Thyroid gland (tissue), 4 donors: ENCODE results near the gene MYT1. TPM values are rescaled to one million over a fixed set of nuclear protein-coding genes. Genes with fewer than 3 reads are reported as not detected.

Experiments
- DNase-seq, 2 donors: peaks; one replicate each; pipeline ENCODE4 v3.0.0-alpha.2; 2019
- H3K27ac ChIP-seq, 3 donors: fragments of 200-600 bp; sonication (generic); 1 replicate in 2 of 3; 2 replicates in 1 of 3; pipeline ENCODE4 v1.5.1; 2016 to 2019; ENCODE audit warnings: mild to moderate bottlenecking in 1 of 3, moderate library complexity in 1 of 3
- H3K27me3 ChIP-seq: fragments of 200-600 bp; sonication (generic); one replicate; pipeline ENCODE4 v1.5.1; 2019
- H3K36me3 ChIP-seq, 2 donors: fragments of 200-600 bp; sonication (generic); one replicate each; pipeline ENCODE4 v1.5.1; 2016 to 2019
- H3K4me1 ChIP-seq, 2 donors: fragments of 200-600 bp; sonication (generic); one replicate each; pipeline ENCODE4 v1.5.1; 2017 to 2019
- H3K4me3 ChIP-seq, 3 donors: fragments of 200-600 bp; sonication (generic); replicated peaks in 1 of 3; 1 replicate in 2 of 3; 2 replicates in 1 of 3; pipeline ENCODE4 v1.5.1; 2016; ENCODE audit warnings: mild to moderate bottlenecking in 1 of 3
- H3K9me3 ChIP-seq: fragments of 200-600 bp; sonication (generic); one replicate; pipeline ENCODE4 v1.5.1; 2017
- CTCF ChIP-seq, 6 experiments: fragments of 200-600 bp in 3 of 6; fragments of 450-650 bp in 3 of 6; sonication (generic) in 3 of 6; IDR thresholded peaks; one replicate each; pipeline ENCODE4 v1.5.1; 2016 to 2019; ENCODE audit warnings: antibody characterized with exemption in 6 of 6, mild to moderate bottlenecking in 2 of 6, inconsistent platforms in 1 of 6, moderate library complexity in 1 of 6
- POLR2A ChIP-seq, 2 donors: fragments of 450-650 bp; IDR thresholded peaks; one replicate each; pipeline ENCODE4 v1.6.1; 2017; ENCODE audit warnings: antibody characterized with exemption in 2 of 2, mild to moderate bottlenecking in 2 of 2, moderate library complexity in 1 of 2
- WGBS, 2 donors: methylation state at CpG; one replicate each; pipeline ENCODE4 v1.1.5; 2017; 5-methylcytosine and 5-hydroxymethylcytosine counted together
- intact Hi-C: fragments of 100-400 bp; cut with DNase I; formaldehyde crosslinking; loops from one replicate; pipeline ENCODE4 v1.15.1; 2023
- total RNA-seq, 4 donors: library from RNA; depleted of rRNA; stranded (reverse); fragments of >200 nt; gene quantifications; one replicate each; pipeline ENCODE4 v1.2.3, GENCODE V29; 2016

Gene MYT1
- total RNA-seq, 4 donors from 2014 or later: 0.42 to 1.8 (median 1.1) TPM

DNA sequence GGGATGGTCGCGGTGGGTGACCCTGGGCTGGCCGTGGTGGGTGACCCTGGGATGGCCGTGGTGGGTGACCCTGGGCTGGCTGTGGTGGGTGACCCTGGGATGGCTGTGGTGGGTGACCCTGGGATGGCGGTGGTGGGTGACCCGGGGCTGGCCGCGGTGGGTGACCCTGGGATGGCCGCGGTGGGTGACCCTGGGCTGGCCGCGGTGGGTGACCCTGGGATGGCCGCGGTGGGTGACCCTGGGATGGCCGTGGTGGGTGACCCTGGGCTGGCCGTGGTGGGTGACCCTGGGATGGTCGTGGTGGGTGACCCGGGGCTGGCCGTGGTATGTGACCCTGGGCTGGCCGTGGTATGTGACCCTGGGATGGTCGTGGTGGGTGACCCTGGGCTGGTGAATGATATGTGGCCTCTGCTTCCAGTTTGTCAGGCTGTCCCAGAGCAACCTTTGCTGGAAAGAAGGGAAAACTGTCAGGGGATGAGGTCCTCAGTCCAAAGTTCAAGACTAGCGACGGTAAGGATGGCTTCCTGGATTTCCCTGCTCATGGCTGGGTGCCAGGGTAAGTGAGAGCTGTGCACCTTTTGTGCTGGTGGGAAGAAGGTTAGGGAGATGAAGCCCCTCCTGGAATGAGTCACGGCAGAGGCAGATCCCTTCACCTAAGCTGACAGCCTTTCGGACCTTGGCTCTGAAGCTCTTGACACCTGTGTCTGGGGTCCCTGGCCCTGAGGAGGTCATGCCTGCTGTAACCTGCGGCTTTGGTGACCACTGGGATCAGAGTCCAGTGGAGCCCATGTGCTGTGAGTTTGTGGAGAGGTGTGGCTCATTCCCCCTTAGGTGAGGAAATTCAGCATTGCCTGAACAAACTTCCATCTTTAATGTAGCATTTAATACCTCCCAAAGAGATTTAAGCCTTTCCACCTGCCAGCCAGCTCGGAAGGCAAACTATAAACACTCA lies 72.2 kb downstream of the MYT1 start:
- intact Hi-C loops: no loop called here
- H3K27ac ChIP-seq: no peak overlapping the region
- H3K27me3 ChIP-seq: no peaks in the 10 kb centered on the region
- 90 to 94% methylated on average over 7 to 13 of the region's 27 CpGs for WGBS, 2 donors
- no peak for TF ChIP-seq POLR2A (IDR thresholded peaks at IDR 0.05)
- no peak for TF ChIP-seq CTCF (IDR thresholded peaks at IDR 0.05)
- H3K4me3 ChIP-seq: no peak overlapping the region
- peaks cover 0 to 16% of the 10 kb centered on the region in 2 donors for H3K4me1 ChIP-seq
- no peak for DNase-seq
- no peaks in the 10 kb centered on the region for H3K9me3 ChIP-seq
- no peaks in the 10 kb centered on the region for H3K36me3 ChIP-seq

GRCh38 chr20:64237316-64237715 lies 73.1 kb downstream of the MYT1 start:
- no peak overlapping the region for H3K27ac ChIP-seq
- TF ChIP-seq CTCF (IDR thresholded peaks at IDR 0.05) (no peak), POLR2A (IDR thresholded peaks at IDR 0.05) (no peak)
- H3K9me3 ChIP-seq: no peaks in the 10 kb centered on the region
- peaks cover 0 to 15% of the 10 kb centered on the region in 2 donors for H3K4me1 ChIP-seq
- intact Hi-C loops: no loop called here
- no peaks in the 10 kb centered on the region for H3K36me3 ChIP-seq
- DNase-seq: no peak
- H3K4me3 ChIP-seq: no peak overlapping the region
- no peaks in the 10 kb centered on the region for H3K27me3 ChIP-seq
- 93 to 96% methylated on average over 16 to 17 of the region's 17 CpGs for WGBS, 2 donors

DNA sequence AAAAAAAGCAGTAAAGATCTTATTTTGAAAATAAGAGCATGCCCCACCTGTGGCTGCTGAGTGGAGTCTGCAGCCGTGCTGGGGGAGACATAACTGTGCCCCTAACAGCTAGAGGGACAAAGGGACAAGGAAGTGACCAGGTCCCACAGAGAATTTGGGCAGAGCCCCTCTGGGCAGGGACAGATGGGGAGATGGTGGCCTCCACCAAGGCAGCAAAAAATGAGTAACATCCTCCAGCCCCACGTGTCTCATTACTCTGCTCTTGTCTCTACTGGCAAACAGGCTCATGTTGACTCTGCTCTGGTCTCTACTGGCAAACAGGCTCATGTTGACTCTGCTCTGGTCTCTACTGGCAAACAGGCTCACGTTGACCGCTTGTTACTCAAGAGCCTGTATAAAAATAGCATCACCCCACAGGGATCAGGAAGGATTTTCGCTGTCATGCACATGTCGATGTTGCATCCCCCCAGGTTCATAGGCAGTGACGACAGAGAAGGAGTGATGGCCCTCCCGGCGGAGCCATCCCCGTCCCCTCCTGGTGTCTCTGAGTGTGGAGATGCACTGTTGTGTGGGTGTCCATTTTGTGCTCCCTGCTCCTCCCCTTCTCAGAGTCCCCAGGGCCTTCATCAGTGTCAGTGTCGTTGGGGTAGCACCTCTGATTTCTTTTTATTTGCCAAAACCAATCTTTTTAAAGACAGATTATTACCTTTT lies 74.0 kb downstream of the MYT1 start:
- no peaks in the 10 kb centered on the region for H3K9me3 ChIP-seq
- no peak overlapping the region for H3K4me3 ChIP-seq
- H3K4me1 ChIP-seq: peaks cover 0 to 9% of the 10 kb centered on the region in 2 donors
- TF ChIP-seq CTCF (IDR thresholded peaks at IDR 0.05): no peak
- TF ChIP-seq POLR2A (IDR thresholded peaks at IDR 0.05): no peak
- 78 to 80% methylated on average over 11 of the region's 11 CpGs for WGBS, 2 donors
- intact Hi-C loops: no loop called here
- H3K27me3 ChIP-seq: no peaks in the 10 kb centered on the region
- no peak overlapping the region for H3K27ac ChIP-seq
- H3K36me3 ChIP-seq: no peaks in the 10 kb centered on the region
- no peak for DNase-seq

DNA sequence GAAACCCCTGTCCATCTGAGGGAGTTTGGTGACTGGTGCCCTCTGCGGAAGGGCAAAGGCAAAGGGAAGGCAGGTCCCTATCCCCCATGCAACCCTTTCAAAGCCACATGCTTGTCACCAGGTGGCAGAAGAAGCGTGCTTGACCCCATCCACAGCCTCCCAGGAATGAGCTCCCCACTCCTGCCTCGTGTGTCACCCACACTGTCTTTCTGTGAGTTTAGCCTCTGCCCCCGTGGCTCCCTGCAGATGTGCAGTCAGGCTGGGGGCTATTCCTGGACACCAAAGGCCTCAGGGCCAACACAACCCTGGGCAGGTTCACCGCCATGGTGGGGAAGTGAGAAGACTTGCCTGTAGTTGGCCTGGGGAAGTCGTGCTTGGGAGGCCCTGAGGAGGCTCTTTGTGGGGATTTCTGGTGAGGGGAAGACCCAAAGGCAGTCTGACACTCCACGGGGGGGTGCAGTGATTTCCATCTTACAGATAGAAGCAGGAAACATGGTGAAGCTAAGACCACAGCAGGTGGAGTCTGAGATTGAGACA lies 74.7 kb downstream of the MYT1 start:
- Histone ChIP-seq H3K9me3 (no peaks in the 10 kb centered on the region), H3K36me3 (no peaks in the 10 kb centered on the region), H3K27me3 (no peaks in the 10 kb centered on the region), H3K4me1 (peaks cover 0 to 3% of the 10 kb centered on the region in 2 donors), H3K4me3 (no peak overlapping the region), H3K27ac (no peak overlapping the region)
- intact Hi-C loops: no loop called here
- TF ChIP-seq POLR2A (IDR thresholded peaks at IDR 0.05) (no peak), CTCF (IDR thresholded peaks at IDR 0.05) (no peak)
- DNase-seq: no peak
- 83 to 85% methylated on average over 7 of the region's 7 CpGs for WGBS, 2 donors
